Hypothalamus (tissue), 51 donors: ENCODE data around the gene DYRK3.
"Not testable (repeated sequence)": the region's sequence is repeated elsewhere in the genome, so short reads cannot be mapped to it uniquely, and the experiment has no call there.

Source experiments
- DNase-seq, 51 donors: peaks; one replicate each; lab custom pipeline; 2025; lab: John Stamatoyannopoulos, UW

The DYRK3 gene

GRCh38 chr1:206635080-206635977 is at the start of gene DYRK3:
Gene DYRK3, plus strand, starts transcription at chr1:206635536. Its CDS starts 168 bp downstream, at chr1:206635704.
- peak in 50 of 51 donors; percentile 46 to 96 (median 88) for DNase-seq

GRCh38 chr1:206586501-206587445 is 48.6 kb upstream of the DYRK3 start:
- DNase-seq: no peak

GRCh38 chr1:206587904-206588303 is 47.4 kb upstream of the DYRK3 start:
- DNase-seq: no peak

DNA sequence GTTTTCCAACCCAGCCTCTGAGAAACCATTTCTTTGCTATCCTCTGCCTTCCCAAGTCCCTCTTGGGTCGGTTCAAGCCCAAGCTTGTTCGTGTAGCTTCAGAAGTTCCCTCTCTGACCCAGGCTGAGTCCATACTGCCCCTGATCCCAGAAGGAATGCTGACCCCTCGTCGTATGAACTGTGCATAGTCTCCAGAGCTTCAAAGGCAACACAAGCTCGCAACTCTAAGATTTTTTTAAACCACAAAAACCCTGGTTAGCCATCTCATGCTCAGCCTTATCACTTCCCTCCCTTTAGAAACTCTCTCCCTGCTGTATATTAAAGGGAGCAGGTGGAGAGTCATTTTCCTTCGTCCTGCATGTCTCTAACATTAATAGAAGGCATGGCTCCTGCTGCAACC is 46.8 kb upstream of the DYRK3 start:
- no peak for DNase-seq

DNA sequence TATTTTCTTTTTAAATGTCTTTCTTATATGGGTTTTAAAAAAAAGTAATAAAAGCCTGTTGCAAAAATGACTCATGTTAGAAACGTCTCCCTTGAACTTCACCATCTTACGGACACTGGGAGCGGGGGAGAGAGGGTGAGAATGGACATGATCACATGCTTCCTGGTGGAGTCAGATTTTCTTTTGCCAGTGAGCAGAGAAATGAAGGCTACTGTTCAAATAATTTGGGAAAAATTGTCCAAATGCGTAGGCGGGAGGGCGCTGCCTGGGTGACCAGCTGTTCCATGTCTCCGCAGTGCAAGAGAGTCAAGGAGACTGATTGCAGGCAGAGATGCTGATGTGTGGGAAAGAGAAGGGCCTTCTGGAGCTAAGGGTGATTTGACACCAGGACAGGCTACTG is 46.1 kb upstream of the DYRK3 start:
- no peak for DNase-seq

DNA sequence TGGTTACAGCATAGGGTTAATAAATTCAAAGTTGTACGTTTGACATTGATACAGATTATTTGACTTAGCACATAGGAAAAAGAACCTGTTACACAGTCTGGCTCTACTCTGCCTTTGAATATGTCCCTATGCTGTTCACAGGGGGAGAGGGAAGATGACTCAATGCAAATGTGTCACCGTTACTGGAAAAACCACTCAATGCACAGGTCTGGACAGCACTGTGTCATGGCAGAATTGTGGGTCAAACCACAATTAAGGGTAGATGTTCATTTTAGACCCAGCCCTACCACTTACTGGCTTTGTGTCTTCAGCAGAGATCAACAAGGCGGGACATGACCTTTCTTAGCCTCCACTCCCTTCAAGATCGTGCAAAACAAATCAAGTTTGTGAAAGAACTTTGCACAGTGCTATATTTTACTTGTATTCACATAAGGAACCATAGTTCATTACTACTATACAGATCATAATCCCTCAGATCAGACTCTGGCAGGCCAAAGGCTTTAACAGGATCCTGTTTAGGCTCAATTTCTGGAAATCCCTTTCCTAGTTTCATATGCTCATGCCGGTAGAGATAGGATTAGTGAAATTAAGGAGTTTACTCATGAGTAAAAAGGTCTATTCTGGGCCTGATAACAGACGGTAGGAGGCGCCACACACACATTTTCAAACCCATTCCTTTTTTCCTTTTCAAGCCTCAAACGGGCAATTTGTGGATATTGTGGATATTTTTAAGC is 45.1 kb upstream of the DYRK3 start:
- DNase-seq: peak in 1 of 51 donors; percentile 27

- no peak for DNase-seq
These were observed 44.1 kb upstream of the DYRK3 start for GRCh38 chr1:206591226-206591625.

DNA sequence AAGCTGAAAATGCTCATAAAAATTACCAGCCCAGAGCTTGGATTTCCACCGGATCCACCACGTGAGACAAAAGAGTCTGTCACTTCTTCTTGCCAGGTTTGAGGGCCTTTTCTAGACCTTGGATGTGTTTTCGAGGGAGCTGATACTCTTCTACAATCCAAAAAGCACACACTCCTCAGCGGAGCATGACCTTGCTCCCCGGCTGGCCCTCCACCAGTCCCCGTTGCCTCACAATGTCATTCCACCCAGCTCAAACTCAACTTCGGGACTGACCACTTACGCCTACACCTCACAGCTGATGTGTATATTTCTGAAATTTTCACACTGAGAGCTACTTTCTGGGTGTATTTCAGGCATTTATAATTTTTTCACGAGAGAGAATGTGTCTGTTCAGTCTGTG is 43.6 kb upstream of the DYRK3 start:
- no peak for DNase-seq

DNA sequence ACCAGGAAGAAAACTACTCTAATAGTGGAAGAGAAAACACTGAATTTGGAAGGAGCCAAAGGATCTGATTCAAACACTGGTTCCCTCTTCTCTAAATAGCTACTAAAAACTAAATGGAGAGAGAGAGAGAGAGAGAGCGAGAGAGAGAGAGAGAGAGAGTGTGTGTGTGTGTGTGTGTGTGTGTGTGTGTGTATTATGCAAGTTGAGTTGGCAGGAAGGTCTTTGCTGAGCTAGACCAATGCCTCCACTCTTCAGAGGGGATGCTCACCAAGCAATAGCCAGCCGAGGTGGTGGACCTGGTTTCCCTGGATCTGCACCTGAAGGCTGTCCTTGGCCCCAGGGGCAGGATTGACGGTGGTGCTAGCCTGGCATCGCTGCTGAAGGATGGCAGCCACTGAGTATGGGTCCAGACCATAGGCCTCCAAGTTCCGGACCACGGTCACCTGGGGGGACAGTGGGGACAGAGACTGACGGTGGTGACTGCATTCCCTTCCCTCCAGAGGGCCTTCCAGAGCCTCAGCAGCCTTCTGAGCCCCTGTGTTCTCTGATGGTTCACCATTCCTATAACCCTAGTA is 41.9 kb upstream of the DYRK3 start:
- DNase-seq: no peak

DNA sequence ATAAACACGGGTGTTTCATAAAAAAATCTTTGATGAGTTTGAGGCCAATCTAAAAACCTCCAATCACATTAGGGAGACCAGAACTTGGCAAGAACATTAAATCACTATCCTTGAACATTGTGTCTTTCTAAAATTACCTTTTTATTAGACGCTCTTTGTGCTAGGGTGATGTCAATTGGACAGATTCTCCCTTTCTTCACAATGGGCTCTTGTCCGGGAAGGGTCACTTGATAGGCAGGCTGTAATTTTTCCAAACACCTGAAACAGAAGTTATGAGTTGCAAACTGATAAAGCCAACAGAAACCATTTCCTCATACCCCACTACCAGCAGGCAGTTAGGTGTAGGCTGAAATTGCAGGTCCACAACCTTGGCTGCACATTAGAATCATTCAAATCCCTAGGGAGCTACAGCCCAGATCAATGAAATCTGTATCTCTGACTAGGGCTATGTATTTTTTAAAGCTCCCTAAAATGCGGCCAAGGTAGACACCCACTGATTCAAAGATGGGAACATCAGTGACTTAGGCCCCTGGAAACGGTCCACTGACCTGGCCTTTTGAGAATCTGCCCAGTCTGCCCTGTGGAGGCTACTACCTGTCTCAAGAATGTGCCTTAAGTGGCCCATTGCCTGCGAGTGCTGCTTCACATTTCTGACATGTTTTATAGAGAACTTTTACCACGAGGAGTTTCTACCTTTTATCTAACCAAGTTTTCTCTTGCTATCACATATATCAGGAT is 39.6 kb upstream of the DYRK3 start:
- no peak for DNase-seq

DNA sequence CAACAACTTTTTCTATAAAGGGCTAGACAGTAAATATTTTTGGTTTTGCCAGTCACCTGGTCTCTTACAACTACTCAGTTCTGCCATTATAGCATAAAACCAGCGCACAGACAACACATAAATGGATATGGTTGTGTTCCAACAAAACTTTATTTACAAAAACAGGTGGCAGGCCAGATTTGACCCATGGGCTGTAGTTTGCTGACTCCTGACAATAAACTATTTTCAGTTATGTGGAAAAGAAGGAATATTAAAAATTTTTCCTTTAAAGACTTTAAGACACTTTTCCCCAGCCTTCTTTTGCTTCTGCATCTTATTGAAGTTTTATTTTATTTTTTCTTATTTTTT is 39.0 kb upstream of the DYRK3 start:
- DNase-seq: no peak

DNA sequence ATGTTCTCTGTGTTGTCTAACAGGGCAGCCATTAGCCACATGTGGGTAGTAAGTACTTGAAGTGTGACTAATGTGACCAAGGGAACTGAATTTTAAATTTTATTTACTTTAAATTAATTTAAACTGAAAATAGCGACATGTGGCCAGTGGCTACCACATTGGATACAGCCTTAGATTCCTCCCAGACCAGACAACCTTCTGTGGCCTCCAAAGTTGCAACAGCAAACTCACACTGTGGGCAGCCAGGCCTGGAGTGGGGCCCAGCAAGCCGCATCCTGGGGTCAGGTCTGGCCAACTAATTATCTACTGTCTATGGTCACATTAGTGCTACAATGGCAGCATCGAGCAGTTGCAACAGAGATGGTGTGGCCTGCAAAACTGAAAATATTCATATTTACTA is 34.8 kb upstream of the DYRK3 start:
- no peak for DNase-seq

DNA sequence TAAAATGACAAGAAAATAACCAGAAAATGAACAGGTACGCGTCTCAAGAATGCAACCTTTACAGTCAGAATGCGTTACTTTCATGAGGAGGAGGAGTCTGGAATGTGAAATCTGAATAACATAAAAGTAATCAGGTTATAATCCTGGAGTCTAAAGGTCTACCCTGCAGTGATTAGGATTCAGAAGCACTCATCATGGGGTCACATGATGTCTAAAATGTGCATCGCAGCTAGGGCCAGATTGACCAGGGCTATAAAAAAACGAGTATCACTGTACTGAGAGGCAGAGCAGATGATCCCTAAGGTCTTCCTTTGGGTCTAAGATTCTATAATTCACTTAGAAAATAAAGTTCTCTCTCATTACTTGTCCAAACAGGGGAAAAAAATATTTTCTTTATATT is 30.5 kb upstream of the DYRK3 start:
- DNase-seq: no peak

DNA sequence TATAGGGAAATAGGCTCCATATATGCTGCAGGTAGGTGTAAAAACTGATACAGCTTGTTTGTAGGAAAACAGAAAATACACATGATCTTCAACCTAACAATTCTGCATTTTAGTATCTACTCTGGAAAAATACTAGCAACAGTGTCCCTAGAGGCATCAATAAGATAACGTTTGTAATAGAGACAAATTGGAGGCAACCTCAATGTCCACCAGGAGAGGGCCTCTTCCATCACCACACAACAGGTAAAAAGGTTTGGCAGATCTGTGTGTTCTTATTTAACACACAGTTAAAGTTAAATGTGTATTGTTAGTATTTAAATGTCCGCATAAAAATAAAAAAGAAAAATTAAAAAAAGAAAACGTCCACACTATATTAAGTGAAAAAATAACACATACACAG is 28.5 kb upstream of the DYRK3 start:
- DNase-seq: no peak

- peak in 6 of 51 donors; percentile 7 to 28 (median 14) for DNase-seq
These were observed 27.1 kb upstream of the DYRK3 start for GRCh38 chr1:206608108-206608698.

DNA sequence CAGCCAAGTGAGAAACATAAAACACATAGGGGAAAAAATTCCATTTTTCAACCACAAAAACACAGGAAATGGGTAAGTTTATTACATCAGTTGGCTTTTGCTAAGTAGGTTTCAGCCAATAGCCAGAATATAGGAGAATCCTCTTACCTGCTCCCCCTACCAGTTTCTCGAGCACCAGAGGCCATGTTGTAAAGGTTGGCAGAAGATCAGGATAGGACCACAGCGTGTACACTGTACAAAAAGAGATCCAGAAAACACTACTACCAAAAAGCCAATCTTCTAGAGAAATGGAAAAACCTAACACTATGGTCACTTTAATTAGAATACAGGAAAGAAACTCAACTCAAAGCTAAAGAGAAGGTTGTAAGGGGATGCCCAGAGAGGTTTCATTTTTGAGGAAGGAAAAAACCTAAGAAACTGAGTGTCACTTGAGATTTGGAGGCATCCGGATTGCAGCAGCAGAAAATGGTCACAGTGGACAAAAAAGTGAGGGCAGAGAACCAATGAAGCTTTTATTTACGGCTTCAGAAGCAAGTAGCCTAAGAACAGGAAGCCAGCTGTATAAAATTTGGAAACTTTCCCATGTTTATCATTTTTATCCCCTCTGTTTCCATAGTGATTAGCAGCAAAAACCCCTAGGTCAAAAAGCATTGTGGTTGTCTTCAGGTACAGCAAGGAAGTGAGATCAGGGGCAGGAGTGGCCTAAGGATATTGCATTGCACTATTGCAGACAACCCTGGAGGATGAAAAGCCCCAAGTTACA is 25.9 kb upstream of the DYRK3 start:
- DNase-seq: no peak

DNA sequence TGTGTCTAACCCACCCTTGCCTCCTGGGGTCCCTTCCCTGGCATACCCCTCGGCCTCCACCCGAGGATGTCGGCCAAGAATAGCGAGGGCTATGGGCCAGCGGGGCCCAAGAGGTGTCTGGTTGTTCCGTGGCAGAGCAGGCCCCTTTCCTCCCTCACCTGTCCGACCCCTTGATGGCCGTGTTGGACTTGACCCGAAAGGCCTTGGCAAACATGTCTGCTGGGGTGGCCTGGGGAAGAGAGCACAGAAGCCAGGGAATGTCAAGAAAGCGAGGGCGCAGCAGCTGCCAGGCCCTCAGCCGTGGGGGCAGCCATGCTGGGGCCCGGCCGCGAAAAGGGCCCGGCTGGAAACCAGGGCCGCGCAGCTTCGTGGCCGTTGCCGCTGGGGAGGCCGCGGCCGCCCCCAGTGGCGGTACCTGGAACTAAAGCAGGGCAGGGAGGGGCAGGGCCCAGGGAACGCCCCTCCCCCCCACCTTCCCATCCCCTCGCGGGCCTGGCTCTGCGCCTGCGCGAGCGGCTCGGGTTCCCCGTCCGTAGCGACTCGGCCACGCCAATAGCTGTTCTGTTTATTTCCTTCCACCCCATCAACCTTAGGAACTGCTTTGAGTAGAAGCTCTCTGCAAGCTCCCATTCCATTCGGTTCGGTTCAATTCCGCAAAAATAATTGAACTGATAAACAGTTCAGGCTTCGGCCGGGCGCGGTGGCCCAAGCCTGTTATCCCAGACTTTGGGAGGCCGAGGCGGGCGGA is 23.0 kb upstream of the DYRK3 start, which contains the start of gene EIF2D:
Gene EIF2D, minus strand, starts transcription at position 337 of the 748 bp plus-strand sequence. Its CDS starts 123 bp downstream, at position 214.
- peak; percentile 54 to 97 (median 91) for DNase-seq

DNA sequence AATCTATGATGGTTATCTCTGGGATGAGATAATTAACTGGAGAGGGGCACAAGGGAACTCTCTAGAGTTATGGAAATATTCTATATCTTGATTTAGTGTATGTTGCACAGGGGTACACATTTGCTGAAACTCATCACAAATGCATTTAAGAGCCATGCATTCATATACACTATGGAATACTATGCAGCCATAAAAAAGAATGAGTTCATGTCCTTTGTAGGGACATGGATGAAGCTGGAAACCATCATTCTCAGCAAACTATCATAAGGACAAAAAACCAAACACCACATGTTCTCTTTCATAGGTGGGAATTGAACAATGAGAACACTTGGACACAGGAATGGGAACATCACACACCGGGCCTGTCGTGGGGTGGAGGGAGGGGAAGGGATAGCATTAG is 8.9 kb upstream of the DYRK3 start:
- DNase-seq: not testable (repeated sequence)
